Activated CD8-positive, alpha-beta memory T cell treated with anti-CD3 and anti-CD28 coated beads for 36 hours (primary cell): ENCODE results near the gene ESPL1. TPM values are rescaled to one million over a fixed set of nuclear protein-coding genes. Genes with fewer than 3 reads are reported as not detected.

Experiments used
- CTCF ChIA-PET: fragments of 350-600 bp; sonication (Branson Sonifier 250); formaldehyde crosslinking; loops from one replicate; lab custom pipeline; 2021; ENCODE audit warnings: antibody characterized with exemption; lab: Charles Lee
- POLR2A ChIA-PET: fragments of 350-600 bp; sonication (Branson Sonifier 250); formaldehyde crosslinking; loops from one replicate; lab custom pipeline; 2021; ENCODE audit warnings: antibody characterized with exemption; lab: Charles Lee
- total RNA-seq, 2 experiments: library from RNA; stranded (reverse); gene quantifications; one replicate each; pipeline ENCODE4 v1.2.3, GENCODE V29; 2021

The ESPL1 gene
- total RNA-seq, 2 experiments from 2014 or later: 59.6 to 60.9 TPM

DNA sequence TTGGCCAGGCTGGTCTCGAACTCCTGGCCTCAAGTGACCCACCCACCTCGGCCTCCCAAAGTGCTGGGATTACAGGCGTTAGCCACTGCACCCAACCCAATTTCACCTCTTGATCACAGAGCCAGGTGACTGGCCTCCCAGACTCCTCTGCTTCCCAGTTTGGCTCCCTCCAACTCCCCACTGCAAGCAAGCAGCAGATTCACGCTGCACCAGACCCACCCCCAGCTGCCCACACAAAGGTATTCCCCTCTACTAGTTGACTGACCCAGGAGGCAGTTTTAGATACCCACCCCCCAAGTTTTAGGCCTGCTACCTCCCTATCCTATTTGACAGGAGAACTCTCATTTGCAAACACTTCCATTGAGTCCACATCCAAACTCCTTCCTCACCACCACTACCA, 41.3 kb upstream of the ESPL1 start:
- ChIA-PET POLR2A (interaction anchor here (0.7 kb wide), 1 partner anchor 28 kb away, joined by 3 read pairs; no protein-coding TSS in a partner anchor), CTCF (interaction anchor here (0.7 to 1.0 kb wide), 2 partner anchors 33 to 1395 kb away, joined by 3 read pairs; no protein-coding TSS in a partner anchor)

DNA sequence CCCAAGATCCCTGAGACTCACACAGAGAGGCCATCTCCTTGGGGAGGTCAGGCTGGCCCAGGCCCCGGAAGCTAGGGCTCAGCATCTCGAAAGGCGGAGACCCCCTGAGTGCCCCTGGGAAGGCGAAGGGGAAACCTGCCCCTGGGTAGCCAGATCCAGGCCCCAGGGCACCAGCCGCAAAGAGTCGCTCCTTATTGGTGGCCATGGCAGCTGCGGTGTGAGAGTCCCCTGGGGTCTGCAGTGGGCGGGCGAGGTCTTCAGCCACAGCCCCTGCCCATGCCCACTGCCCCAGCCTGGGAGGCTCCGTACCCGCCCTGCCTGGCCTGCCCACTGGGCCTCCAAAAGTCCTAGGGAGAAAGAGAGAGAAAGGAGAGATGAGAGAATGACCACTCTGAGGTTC, 40.8 kb upstream of the ESPL1 start:
- CTCF ChIA-PET: interaction anchor here (0.7 to 1.0 kb wide), 3 partner anchors 8 to 33 kb away, joined by 3 read pairs; no protein-coding TSS in a partner anchor
- POLR2A ChIA-PET: no interaction called here

GRCh38 chr12:53227836-53228235, 40.3 kb upstream of the ESPL1 start:
- POLR2A ChIA-PET: no interaction called here

DNA sequence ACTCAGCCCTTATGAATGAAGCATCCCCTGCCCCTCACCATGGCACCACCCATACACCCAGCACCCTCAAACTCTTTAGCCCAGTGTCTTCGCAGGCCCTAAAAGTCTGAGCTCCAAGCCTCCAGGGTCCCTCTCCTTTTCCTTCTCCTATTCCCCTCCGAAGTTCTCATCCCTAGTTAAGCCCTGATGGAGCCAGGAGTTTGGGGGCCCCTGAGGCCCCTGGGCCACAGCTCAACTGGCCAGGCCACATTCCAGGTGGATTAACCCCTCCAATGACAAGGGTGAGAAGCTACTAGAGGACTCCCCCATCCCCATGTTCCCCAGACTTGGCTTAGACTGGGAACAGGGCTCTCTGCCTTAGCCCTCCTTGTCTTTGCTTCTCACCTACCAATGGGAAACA, 38.6 kb upstream of the ESPL1 start:
- ChIA-PET CTCF (interaction anchor here (1.1 to 1.6 kb wide), 5 partner anchors 10 to 38 kb away, joined by 3 to 7 read pairs (median 5); partner anchors contain the start of gene ESPL1), POLR2A (interaction anchor here (0.9 kb wide), 1 partner anchor 10 kb away, joined by 4 read pairs; no protein-coding TSS in a partner anchor)

More at GRCh38 chr12:53227836-53228235, 40.3 kb upstream of the ESPL1 start:
- CTCF ChIA-PET: interaction anchor here (0.6 to 1.4 kb wide), 4 partner anchors 8 to 14 kb away, joined by 3 to 5 read pairs (median 3); no protein-coding TSS in a partner anchor

- ChIA-PET CTCF (interaction anchor here (1.1 to 1.4 kb wide), 4 partner anchors 15 to 37 kb away, joined by 3 to 5 read pairs (median 4); partner anchors contain the start of gene ESPL1), POLR2A (no interaction called here)
Observed at GRCh38 chr12:53230108-53230845, 37.8 kb upstream of the ESPL1 start.

- CTCF ChIA-PET: interaction anchor here (1.1 to 1.3 kb wide), 2 partner anchors 12 to 18 kb away, joined by 3 to 4 read pairs; no protein-coding TSS in a partner anchor
- POLR2A ChIA-PET: interaction anchor here (0.6 kb wide), 1 partner anchor 8 kb away, joined by 3 read pairs; no protein-coding TSS in a partner anchor
Observed at GRCh38 chr12:53231671-53231920, 36.5 kb upstream of the ESPL1 start.

- POLR2A ChIA-PET: interaction anchor here (0.6 kb wide), 1 partner anchor 9 kb away, joined by 3 read pairs; no protein-coding TSS in a partner anchor
- CTCF ChIA-PET: interaction anchor here (1.1 to 1.3 kb wide), 2 partner anchors 12 to 19 kb away, joined by 3 to 4 read pairs; no protein-coding TSS in a partner anchor
Observed at GRCh38 chr12:53231921-53232645, 36.0 kb upstream of the ESPL1 start, which contains the start of gene RARG. TSS of gene RARG (minus strand) at chr12:53232209. CDS start at chr12:53227545, 4,664 bp downstream.

- POLR2A ChIA-PET: no interaction called here
- CTCF ChIA-PET: interaction anchor here (1.1 to 1.2 kb wide), 2 partner anchors 19 kb away, joined by 3 read pairs; a partner anchor contains a TSS
Observed at GRCh38 chr12:53232646-53233461, 35.2 kb upstream of the ESPL1 start.

DNA sequence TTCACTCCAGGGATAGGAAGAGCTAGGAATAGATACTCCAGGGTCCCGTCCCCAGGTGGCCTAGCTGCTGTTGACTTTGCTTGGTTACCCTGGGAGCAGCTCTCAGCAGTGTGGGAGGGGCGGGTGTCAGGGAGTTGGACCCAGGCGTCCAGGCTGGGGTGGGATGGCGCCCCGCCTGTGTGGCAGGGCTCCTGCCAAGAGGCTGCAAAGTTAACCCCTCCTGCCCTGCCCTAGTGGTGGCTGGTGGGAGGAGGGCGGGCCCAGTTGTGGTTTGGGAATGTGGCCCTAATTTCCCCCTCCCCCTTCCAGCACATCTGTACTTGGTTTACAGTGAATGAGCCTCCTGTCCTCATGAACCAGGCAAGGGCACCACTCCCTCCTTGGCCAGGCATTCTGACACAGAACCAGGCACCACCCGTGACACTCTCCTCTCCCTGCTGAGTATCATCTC, 34.4 kb upstream of the ESPL1 start:
- ChIA-PET CTCF (interaction anchor here (1.1 to 1.2 kb wide), 3 partner anchors 18 to 87 kb away, joined by 3 read pairs; partner anchors contain the start of gene AAAS), POLR2A (no interaction called here)

- CTCF ChIA-PET: interaction anchor here (1.2 kb wide), 2 partner anchors 18 to 87 kb away, joined by 3 read pairs; partner anchors contain the start of gene AAAS
- POLR2A ChIA-PET: no interaction called here
Observed at GRCh38 chr12:53234271-53234914, 33.7 kb upstream of the ESPL1 start.

DNA sequence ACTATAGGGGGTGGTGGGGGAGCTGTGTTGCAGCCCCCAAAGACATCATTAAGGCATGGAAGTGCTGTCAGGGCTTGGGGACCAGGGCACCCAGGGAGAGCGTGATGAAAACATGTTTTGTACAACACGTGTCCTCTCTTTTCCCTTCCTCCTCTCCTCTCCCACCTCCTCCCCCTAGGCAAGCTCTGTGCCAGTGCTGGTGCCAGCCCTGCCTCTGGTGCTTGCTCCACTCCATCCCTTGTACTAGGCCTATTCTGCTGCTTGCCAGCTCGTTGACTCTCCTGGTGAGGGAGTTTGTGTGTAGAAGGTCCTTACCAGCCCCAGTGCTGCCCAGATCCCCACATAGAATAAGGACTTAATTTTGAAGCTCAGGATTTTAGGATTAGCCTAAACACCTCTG, 32.9 kb upstream of the ESPL1 start:
- ChIA-PET POLR2A (interaction anchor here (0.6 kb wide), 1 partner anchor 32 kb away, joined by 3 read pairs; no protein-coding TSS in a partner anchor), CTCF (interaction anchor here (0.8 to 3.7 kb wide), 3 partner anchors 21 to 169 kb away, joined by 3 to 17 read pairs (median 4); partner anchors contain the start of gene AAAS)

- ChIA-PET POLR2A (interaction anchor here (0.7 kb wide), 1 partner anchor 19 kb away, joined by 4 read pairs; no protein-coding TSS in a partner anchor), CTCF (interaction anchor here (0.9 to 3.7 kb wide), 5 partner anchors 20 to 170 kb away, joined by 3 to 17 read pairs (median 4); partner anchors contain the start of gene AAAS)
Observed at GRCh38 chr12:53235742-53236442, 32.2 kb upstream of the ESPL1 start.

DNA sequence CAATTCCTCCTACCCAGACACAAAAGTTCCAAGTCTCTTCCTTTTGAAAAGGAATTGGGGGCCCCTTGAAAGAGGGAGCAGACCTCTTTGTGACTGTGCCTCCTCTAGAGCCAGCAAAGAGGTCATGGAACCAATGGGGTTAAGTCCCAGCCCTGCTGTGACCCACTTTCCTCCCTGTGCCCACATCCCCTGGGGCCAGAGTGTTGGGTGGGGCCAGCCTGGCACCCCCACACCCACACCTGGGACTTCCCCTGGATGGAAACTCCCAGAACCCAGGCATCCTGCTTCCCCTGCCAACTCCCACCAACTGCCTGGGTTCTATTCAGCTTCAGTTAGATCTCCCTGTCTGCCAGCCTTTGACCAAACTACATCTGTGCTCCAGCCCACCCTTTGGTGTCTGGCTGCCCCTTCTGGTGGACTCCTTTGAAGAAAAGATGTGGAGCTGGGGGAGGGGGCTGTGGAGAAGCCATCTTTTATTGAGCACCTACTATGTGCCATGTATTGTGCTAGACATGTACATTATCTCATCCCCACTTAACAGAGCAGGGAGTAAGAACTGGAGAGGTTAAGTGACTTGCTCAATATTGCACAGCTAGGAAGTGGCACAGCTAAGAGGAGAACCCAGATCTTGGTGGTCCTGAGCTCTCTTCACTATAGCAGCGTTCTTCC, 31.5 kb upstream of the ESPL1 start:
- ChIA-PET POLR2A (no interaction called here), CTCF (interaction anchor here (0.9 to 3.7 kb wide), 5 partner anchors 19 to 170 kb away, joined by 3 to 17 read pairs (median 4); partner anchors contain the start of gene AAAS)

DNA sequence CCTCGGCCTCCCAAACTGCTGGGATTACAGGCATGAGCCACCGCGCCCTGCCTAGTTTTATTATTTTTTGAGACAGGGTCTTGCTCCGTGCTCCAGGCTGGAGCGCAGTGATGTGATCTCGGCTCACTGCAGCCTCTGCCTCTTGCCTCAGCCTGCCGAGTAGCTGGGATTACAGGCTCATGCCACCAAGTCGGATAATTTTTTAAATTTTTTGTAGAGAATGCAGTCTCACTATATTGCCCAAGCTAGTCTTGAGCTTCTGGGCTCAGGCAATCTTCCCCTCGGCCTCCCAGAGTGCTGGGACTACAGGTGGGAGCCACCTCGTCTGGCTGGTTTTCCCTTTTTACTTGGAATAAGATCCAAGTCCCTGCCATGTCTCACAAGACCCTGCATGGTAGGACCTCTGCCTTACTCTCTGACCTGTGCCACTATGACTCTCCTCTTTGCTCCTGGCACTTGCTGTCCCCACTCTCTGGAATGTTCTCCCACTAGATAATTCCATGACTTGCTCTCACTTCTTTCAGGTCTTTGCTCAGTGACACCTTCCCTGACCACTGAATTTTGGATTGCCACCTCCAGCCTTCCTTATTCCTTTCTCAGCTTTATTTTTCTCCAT, 28.3 kb upstream of the ESPL1 start:
- POLR2A ChIA-PET: no interaction called here
- CTCF ChIA-PET: interaction anchor here (1.5 kb wide), 1 partner anchor 49 kb away, joined by 4 read pairs; no protein-coding TSS in a partner anchor

DNA sequence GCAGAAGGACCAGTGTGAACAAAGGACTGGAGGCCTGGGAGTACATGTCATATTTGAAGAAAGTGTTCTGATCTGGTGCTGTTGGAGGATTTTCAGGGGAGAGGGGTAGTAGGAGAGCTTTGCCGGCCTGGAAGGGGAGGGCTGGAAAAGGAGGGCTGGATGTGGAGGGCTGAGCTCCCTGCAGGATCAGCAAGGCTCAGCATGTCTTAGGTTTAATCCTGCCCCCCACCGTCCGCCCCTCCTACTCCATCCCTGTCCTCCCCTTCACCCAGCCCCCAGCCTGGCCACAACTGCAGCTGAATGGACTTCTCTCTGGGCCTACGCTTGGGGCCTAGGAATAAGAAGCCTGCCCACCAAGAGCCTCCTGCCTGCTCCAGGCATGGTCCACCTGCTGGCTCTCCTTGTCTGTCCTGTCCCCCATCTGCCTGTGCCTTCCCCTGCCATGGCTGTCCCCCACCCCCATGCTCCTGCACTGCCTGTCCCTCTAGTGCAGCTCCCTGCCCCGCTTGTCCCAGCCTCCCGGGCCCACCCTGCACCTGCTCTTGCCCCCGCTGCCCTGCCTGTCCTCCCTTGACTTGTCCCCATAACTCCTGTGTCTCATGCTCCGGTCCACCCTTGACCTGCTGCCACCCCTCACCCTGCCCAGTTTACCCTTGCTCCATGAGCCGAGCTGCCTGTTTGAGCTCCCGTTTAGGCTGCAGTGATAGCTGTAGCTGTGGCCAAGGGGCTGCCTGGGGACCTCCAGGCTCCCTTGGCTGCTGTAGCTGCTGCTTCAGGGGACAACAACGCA, 26.3 kb upstream of the ESPL1 start:
- POLR2A ChIA-PET: no interaction called here

More for the DNA sequence above, 26.3 kb upstream of the ESPL1 start:
- CTCF ChIA-PET: interaction anchor here (1.0 to 1.5 kb wide), 3 partner anchors 30 to 69 kb away, joined by 3 to 4 read pairs (median 4); no protein-coding TSS in a partner anchor
